Measurements from ENCODE around the gene ACP4.
"Not testable (repeated sequence)": the region's sequence is repeated elsewhere in the genome, so short reads cannot be mapped to it uniquely, and the experiment has no call there.

The ACP4 gene, protein sequence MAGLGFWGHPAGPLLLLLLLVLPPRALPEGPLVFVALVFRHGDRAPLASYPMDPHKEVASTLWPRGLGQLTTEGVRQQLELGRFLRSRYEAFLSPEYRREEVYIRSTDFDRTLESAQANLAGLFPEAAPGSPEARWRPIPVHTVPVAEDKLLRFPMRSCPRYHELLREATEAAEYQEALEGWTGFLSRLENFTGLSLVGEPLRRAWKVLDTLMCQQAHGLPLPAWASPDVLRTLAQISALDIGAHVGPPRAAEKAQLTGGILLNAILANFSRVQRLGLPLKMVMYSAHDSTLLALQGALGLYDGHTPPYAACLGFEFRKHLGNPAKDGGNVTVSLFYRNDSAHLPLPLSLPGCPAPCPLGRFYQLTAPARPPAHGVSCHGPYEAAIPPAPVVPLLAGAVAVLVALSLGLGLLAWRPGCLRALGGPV

DNA sequence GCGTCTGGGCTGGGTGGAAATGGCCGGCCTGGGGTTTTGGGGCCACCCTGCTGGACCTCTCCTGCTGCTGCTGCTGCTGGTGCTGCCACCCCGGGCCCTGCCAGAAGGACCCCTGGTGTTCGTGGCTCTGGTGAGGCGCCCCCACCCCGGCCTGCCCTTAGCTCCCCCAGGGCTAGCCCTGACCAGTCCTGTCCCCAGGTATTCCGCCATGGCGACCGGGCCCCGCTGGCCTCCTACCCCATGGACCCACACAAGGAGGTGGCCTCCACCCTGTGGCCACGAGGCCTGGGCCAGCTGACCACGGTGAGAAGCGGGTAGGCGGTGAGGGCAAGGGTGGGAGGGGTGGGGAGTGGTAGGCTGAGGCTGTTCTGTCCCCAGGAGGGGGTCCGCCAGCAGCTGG, at the start of gene ACP4:
Gene ACP4, plus strand, starts transcription at position 20 of the 400 bp plus-strand sequence. Its CDS starts 0 bp downstream, at position 20.
- no peak for DNase-seq (ENCODE audit: insufficient read length, low spot score)
- FAIRE-seq: no peak

DNA sequence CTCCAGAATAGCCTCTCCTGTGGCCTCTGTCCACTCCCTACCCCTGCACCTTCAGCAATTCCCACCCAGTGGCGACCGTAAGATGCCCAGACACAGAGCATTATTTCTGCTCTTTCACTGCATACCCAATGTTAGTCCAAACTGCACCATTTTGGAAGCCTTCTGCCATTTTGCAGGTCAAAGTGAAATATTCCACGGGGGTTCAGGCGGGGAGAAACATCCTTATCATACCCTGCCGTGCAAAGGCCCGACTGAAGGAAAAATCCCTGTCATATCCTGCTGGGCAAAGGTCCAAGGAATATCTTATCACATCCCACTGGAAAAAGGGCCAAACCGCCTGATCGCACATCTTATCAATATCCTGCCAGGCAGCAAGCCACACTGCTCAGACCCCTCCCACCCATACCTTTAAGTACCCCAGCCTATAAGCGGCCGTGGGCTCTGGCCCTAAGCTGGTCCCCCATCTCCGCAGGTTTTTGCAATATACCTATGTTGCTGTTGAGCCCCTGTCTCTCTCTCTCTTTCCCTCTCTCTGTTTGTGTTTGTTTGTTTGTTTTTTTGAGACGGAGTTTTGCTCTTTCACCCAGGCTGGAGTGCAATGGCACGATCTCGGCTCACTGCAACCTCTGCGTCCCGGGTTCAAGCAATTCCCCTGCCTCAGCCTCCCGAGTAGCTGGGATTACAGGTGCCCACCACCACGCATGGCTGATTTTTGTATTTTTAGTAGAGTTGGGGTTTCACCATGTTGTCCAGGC, 48.9 kb upstream of the ACP4 start:
- no peak for DNase-seq (ENCODE audit: insufficient read length, low spot score)
- no peak for FAIRE-seq

DNA sequence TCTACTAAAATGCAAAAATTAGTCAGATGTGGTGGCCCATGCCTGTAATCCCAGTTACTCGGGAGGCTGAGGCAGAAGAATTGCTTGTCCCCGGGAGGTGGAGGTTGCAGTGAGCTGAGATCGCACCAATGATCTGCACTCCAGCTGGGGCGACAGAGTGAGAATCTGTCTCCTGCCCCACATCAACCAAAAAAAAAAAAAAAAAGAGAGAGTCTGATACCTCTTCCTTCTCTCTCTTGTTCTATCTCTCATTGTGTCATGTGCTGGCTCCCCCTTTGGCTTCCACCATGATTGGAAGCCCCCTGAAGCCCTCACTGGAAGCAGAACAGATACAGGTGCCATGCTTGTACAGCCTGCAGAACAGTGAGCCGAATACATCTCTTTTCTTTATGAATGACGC, 46.7 kb upstream of the ACP4 start:
- DNase-seq (ENCODE audit: insufficient read length, low spot score): no peak
- no peak for FAIRE-seq

DNA sequence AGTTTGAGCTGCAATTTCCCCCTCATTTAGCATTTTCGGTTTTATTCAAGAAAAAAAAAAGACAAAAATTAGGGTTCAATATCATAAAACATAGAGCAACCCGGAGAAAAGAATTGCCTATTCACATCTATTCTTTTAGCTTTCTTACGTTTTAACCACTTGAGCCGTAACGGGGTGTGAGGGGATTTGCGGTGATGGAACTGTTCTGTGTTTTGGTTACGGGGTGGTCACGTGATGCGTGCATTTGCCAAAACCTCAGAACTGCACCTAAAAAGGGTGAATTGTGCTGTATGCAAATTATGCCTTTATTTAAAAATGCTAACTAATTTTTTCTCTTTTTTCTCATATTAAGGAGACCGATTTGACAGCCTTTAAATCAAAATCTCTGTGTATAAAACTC, 45.0 kb upstream of the ACP4 start:
- FAIRE-seq (no peak), DNase-seq (ENCODE audit: insufficient read length, low spot score) (no peak)

DNA sequence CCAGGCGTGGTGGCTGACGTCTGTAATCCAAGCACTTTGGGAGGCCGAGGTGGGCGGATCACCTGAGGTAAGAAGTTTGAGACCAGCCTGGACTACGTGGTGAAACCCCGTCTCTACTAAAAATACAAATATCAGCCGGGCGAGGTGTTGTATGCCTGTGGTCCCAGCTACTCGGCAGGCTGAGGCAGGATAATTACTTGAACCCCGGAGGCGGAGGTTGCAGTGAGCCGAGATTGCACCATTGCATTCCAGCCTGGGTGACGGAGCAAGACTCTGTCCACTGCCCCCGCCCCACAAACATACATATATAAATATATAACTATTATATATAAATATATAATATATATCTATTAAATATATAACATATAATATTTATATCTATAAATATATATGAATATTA, 43.1 kb upstream of the ACP4 start:
- not testable (repeated sequence) for DNase-seq (ENCODE audit: insufficient read length, low spot score); FAIRE-seq

DNA sequence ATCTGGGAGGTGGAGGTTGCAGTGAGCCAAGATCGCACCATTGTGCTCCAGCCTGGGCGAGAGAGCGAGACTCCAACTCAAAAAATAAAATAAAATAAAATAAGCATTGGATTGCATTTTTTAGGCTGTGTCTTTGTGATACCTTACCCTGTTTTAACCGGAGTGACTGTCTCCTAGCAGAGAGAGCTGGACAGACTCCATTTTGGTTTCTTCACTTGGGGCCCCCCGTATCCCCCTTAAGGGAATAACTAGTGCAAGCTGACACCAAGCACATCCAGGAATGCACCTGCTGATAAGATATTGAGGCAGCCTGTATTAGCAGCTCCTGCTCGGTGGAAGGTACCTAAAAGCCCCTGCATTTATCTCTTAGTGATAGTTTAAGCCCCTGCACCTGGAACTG, 40.7 kb upstream of the ACP4 start:
- DNase-seq (ENCODE audit: insufficient read length, low spot score): no peak
- FAIRE-seq: no peak

DNA sequence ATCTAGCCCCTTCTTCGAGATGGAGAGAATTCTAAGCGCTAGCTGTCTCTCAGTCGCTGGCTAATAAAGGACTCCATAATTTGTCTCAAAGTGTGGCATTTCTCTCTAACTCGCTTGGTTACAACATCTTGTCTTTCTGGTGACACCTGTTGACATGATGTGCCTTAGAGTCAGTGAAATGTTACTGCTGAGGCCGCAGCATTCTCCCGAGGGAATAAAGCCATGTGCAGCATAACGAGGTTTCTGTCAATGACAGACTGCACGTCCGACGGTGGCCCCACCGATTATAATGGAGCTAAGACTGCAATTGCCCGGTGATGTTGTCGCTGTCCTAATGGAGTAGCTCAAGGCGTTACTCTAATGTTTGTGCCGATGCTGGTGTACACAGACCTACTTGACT, 40.2 kb upstream of the ACP4 start:
- no peak for FAIRE-seq

DNA sequence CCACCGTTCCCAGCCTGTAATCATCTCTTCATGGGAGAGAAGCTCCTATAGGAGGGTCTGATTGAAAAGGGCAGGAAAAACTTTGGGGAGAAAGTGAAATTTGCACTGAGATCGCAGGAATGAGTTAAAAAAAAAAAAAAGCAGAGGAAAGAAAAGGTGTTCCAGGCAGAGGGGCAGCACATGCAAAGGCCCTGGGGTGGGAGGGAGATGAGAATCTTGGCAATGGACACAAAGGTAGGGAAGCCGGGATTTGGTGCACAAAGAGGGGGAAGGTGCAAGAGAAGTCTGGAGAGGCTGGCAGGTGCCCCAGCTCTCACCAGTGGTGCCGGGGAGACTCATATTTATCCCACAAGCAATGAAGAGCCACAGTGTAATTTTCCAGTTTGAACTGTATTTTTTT, 36.3 kb upstream of the ACP4 start:
- no peak for FAIRE-seq
- DNase-seq (ENCODE audit: insufficient read length, low spot score): no peak

More for the DNA sequence above, 40.2 kb upstream of the ACP4 start:
- DNase-seq (ENCODE audit: insufficient read length, low spot score): no peak

DNA sequence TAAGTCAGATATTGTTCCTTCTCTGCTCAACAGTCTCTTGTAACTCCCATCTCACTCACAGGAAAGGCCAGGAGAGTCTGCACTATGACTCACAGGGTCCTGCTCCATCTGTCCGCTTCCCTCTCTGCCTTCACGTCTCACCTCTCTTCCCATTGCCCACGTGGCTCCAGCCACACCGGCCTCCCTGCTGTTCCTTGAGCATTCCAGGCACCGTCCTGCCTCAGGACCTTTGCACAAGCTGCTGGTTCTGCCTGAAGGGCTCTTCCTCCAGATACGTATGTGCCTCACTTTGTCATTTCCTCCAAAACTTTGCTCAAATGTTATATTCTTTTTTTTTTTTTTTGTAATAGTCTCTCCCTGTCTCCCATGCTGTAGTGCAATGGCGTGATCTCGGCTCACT, 34.0 kb upstream of the ACP4 start:
- not testable (repeated sequence) for DNase-seq (ENCODE audit: insufficient read length, low spot score); FAIRE-seq

DNA sequence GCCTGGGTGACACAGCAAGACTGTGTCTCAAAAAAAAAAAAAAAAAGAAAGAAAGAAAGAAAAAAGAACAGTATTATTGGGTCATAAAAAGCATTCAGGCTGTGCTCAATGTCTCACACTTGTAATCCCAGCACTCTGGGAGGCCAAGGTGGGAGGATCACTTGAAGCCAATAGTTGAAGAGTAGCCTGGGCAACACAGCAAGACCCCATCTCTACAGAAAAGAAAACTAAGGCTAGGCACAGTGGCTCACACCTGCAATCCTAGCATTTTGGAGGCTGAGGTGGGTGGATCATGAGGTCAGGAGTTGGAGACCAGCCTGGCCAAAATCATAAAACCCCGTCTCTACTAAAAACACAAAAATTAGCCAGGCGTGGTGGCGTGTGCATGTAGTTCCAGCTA, 32.6 kb upstream of the ACP4 start:
- not testable (repeated sequence) for DNase-seq (ENCODE audit: insufficient read length, low spot score); FAIRE-seq

DNA sequence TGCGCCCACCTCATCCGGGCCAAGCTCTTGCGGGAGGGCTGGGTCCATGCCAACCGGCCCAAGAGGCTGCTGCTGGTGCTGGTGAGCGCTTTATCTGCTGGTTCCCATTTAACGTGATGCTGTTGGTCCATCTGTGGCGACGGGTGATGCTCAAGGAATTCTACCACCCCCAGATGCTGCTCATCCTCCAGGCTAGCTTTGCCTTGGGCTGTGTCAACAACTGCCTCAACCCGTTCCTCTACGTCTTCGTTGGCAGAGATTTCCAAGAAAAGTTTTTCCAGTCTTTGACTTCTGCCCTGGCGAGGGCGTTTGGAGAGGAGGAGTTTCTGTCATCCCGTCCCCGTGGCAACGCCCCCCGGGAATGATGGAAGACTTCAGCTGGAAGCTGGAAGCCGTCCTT, 31.1 kb upstream of the ACP4 start:
- DNase-seq (ENCODE audit: insufficient read length, low spot score); FAIRE-seq: not testable (repeated sequence)

DNA sequence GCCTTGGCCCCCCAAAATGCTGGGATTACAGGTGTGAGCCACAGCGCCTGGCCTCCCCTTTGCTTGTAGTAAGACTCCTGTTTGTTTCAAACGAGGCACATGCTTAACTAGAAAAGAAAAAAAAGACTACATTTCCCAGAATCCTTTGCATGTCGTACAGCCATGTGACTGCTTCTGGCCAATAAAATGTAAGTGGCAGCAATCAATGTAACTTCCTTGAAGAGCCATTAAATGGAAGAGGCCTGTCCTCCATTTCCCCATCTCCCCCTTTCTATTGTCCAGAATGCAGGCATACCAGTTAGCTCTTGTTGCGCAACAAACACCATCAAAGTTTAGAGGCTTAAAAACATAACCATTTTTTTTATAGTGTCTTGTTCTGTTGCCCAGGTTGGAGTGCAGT, 30.3 kb upstream of the ACP4 start:
- FAIRE-seq (no peak), DNase-seq (ENCODE audit: insufficient read length, low spot score) (no peak)

DNA sequence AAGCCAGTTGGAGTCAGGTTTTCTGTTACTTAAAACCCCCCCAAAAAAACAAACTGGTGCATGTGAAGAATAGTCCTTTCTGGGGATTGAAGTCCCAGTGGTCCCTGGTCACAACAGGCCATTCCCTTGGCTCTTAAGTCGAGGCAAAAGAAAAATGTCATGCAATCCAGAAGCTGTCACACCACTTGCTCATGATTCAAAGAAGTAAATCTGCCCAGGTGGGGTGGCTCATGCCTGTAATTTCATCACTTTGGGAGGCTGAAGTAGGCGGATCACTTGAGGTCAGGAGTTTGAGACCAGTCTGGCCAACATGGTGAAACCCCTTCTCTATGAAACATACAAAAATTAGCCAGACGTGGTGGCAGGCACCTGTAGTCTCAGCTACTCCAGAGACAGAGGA, 28.7 kb upstream of the ACP4 start:
- DNase-seq (ENCODE audit: insufficient read length, low spot score); FAIRE-seq: not testable (repeated sequence)

DNA sequence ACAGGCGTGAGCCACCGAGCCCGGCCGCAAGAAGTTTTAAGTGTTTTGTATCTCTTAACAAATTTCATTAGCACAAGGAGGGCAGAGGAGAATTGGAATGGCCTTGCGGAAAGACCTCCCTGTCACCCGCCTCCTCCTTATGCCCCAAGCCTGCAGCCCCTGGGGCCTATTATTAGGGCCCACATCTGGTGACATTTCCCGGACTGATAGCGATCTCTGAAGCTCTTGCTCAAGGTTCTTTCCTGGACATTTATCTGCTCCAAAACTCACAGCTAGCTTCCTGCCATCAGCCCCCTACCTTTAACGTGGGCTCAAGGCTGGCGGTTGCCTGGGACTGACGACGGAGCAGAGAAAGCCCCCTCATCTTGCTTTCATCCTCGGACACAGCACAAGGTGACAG, 26.7 kb upstream of the ACP4 start:
- DNase-seq (ENCODE audit: insufficient read length, low spot score); FAIRE-seq: not testable (repeated sequence)

DNA sequence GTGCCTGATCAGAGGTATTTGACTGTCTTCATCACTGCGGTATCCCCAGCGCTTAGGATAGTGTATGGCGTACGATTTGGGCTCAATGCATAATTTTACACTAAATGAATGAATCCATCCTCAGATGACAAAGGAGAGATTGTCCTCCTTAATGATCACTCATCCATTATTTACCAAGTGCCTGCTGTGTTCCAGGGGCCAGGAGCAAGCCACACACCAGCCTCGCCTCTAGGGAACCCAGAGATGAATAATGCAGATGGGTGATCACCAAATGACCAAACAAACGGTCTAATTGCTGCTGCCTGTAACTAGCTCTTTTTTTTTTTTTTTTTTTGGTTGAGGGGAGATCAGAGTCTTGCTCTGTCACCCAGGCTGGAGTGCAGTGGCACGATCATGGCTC, 25.8 kb upstream of the ACP4 start:
- FAIRE-seq (no peak), DNase-seq (ENCODE audit: insufficient read length, low spot score) (no peak)

DNA sequence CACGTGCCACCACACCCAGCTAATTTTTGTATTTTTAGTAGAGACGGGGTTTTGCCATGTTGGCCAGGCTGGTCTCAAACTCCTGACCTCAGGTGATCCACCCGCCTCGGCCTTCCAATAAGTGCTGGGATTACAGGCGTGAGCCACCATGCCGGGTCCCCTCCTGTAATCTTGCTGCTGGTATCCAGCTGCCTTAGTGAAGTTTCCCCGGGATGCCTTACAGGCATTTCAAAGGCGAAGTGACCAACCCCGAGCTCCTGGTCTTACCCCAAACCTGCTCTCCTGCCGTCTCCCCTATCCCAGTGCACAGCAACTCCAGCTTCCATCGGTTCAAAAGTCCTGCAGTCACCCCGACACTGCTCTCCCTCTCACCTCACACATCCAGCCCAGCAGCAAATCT, 23.5 kb upstream of the ACP4 start:
- FAIRE-seq; DNase-seq (ENCODE audit: insufficient read length, low spot score): not testable (repeated sequence)

DNA sequence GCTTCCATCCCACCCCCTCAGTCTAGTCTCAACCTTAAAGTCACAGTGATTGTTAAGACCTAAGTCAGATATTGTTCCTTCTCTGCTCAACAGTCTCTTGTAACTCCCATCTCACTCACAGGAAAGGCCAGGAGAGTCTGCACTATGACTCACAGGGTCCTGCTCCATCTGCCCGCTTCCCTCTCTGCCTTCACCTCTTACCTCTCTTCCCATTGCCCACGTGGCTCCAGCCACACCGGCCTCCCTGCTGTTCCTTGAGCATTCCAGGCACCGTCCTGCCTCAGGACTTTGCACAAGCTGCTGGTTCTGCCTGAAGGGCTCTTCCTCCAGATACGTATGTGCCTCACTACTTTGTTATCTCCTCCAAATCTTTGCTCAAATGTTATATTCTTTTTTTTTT, 23.0 kb upstream of the ACP4 start:
- DNase-seq (ENCODE audit: insufficient read length, low spot score); FAIRE-seq: not testable (repeated sequence)

DNA sequence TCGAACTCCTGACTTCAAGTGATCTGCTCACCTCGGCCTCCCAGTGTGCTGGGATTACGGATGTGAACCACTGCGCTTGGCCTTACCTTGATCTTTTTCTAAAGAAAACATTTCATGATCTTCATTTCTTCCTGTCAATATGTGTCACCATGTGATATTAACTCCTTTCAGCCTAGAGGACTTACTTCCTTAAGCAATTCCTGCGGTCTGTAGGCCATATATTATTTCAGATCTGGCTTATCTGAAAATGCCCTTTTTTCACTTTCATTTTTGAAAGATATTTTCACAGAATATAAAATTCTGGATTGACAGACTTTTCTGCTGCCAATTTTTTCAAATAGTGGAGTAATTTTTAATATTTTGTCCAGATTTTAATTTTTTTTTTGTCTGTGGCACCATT, 21.9 kb upstream of the ACP4 start:
- DNase-seq (ENCODE audit: insufficient read length, low spot score): no peak
- FAIRE-seq: no peak

DNA sequence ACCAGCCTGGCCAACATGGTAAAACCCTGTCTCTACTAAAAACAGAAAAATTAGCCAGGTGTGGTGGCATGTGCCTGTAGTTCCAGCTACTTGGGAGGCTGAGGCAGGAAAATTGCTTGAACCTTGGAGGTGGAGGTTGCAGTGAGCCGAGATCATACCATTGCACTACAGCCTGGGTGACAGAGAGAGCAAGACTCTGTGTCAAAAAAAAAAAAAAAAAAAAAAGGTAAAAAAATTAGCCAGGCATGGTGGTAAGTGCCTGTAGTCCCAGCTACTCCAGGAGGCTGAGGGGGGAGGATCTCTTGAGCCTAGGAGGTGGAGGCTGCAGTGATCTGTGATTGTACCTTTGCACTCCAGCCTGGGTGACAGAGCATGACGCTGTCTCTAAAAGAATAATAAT, 20.1 kb upstream of the ACP4 start, which contains the start of gene GPR32:
Gene GPR32, plus strand, starts transcription at position 301 of the 400 bp plus-strand sequence. CDS start 137 bp downstream, outside the sequence.
- FAIRE-seq; DNase-seq (ENCODE audit: insufficient read length, low spot score): not testable (repeated sequence)

DNA sequence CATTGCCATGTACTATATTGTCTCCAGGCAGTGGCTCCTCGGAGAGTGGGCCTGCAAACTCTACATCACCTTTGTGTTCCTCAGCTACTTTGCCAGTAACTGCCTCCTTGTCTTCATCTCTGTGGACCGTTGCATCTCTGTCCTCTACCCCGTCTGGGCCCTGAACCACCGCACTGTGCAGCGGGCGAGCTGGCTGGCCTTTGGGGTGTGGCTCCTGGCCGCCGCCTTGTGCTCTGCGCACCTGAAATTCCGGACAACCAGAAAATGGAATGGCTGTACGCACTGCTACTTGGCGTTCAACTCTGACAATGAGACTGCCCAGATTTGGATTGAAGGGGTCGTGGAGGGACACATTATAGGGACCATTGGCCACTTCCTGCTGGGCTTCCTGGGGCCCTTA, 19.3 kb upstream of the ACP4 start:
- FAIRE-seq: no peak

DNA sequence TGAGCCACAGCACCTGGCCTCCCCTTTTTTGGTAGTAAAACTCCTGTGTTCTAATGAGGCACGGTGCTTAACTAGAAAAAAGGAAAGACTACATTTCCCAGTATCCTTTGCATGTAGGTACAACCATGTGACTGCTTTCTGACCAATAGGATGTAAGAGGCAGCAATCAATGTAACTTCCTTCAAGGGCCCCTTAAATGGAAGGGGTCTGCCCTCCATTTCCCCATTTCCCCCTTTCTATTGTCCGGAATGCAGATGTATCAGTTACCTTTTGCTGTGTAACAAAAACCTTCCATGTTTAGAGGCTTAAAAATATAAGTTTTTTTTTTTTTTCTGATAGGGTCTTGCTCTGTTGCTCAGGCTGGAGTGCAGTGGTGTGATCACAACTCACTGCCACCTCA, 17.7 kb upstream of the ACP4 start:
- no peak for FAIRE-seq

More for the DNA sequence above, 19.3 kb upstream of the ACP4 start:
- no peak for DNase-seq (ENCODE audit: insufficient read length, low spot score)

DNA sequence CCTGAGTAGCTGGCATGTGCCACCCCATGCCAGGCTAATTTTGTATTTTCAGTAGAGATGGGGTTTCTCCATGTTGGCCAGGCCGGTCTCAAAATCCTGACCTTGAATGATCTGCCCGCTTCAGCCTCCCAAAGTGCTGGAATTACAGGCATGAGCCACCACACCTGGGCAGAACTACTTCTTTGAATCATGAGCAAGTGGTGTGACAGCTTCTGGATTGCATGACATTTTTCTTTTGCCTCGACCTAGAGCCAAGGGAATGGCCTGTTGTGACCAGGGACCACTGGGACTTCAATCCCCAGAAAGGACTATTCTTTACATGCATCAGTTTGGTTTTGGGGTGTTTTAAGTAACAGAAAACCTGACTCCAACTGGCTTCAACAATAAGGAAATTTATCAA, 17.3 kb upstream of the ACP4 start:
- DNase-seq (ENCODE audit: insufficient read length, low spot score); FAIRE-seq: not testable (repeated sequence)

More for the DNA sequence above, 17.7 kb upstream of the ACP4 start:
- no peak for DNase-seq (ENCODE audit: insufficient read length, low spot score)
